Measurements from ENCODE around the gene NPTX1. TPM values are rescaled to one million over a fixed set of nuclear protein-coding genes. Genes with fewer than 3 reads are reported as not detected.

Gene NPTX1
- total and polyA plus RNA-seq, 2 donors = 1.4 to 2.3 TPM

DNA sequence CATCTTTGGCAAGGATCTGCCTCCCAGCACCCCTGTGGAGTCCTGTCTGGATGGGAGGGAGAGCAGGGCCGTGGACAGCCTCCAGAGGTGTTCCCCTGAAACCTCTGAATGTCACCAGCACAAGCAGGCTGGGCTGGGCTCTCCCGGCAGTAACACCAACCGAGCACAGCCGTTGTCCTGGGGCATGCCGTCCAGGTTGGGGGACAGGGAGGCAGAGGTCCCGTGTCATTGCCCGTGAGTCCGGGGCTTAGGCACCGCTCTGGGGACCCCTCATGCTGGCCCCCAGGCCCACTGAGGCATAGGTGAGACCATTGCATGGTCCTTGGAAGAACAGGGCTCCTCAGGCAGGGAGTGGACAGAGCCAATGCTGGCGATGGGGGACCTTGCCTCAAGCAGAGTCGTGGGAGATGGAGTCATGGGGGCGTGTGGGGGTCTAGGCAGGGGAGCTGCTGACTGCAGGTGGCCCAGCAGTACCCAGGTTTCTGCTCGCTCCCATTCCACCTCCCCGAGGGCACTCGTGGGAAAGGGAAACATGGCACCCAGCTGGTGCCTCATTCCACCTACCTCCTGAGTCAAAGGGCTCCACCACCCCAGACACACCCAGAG lies 44.0 kb downstream of the NPTX1 start:
- WGBS = 83% methylated on average over 15 of the region's 15 CpGs
- no peaks in the 10 kb centered on the region for H3K36me3 ChIP-seq (ENCODE audit: insufficient read depth)
- no peak overlapping the region for H3K4me3 ChIP-seq (ENCODE audit: low read depth, low read length)
- H3K27ac ChIP-seq (ENCODE audit: low read depth) = no peak overlapping the region
- no peaks in the 10 kb centered on the region for H3K4me1 ChIP-seq (ENCODE audit: insufficient read depth)
- DNase-seq (ENCODE audit: extremely low spot score) = no peak

DNA sequence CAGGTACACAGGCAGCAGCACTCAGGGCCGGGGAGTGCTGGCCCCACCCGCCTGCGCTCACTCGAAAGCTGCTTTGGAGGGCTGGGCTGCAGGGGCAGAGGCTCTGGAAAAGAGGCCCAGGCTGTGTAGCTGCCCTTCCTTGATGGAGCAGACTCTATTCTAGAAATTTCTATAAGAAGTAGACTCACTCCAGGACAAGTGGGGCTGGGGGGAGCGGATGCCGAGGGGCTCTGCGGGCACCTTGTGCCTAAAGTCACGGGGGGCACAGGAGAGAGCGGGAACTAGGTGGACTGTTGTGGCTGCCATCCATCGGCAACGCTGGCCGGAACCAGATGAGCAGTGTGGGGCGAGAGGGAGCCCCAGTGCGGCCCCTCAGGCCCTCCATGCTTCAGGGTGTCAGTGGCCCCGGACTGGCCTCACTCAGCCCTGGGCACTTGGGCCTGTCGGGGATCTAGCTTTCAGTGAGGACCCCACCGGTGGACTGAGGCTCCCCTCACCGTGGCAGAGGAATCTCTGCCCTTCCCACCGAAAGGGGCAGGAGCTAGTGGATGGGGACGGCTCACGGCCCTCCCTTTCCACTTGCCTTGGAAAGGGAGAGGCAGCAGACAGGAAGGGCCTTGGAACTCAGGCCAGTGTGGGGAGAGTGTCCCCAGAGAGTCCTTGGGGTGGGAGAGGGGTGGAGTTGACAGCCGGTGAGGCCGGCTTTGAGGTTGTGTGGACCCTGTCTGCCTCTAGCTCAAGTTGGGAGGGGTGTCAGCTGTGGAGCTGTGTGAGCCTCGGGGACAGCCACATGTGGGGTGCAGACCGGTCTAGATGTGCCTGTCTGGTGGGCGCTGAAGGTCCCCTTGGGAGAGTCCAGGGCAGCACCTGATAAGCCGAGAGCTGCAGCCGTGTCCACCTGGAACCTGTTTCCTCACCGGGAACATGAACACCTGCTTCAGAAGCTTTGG lies 44.9 kb downstream of the NPTX1 start:
- H3K27ac ChIP-seq (ENCODE audit: low read depth) = no peak overlapping the region
- WGBS = 88% methylated on average over 29 of the region's 29 CpGs
- no peaks in the 10 kb centered on the region for H3K4me1 ChIP-seq (ENCODE audit: insufficient read depth)
- no peak for DNase-seq (ENCODE audit: extremely low spot score)
- no peak overlapping the region for H3K4me3 ChIP-seq (ENCODE audit: low read depth, low read length)
- no peaks in the 10 kb centered on the region for H3K36me3 ChIP-seq (ENCODE audit: insufficient read depth)

DNA sequence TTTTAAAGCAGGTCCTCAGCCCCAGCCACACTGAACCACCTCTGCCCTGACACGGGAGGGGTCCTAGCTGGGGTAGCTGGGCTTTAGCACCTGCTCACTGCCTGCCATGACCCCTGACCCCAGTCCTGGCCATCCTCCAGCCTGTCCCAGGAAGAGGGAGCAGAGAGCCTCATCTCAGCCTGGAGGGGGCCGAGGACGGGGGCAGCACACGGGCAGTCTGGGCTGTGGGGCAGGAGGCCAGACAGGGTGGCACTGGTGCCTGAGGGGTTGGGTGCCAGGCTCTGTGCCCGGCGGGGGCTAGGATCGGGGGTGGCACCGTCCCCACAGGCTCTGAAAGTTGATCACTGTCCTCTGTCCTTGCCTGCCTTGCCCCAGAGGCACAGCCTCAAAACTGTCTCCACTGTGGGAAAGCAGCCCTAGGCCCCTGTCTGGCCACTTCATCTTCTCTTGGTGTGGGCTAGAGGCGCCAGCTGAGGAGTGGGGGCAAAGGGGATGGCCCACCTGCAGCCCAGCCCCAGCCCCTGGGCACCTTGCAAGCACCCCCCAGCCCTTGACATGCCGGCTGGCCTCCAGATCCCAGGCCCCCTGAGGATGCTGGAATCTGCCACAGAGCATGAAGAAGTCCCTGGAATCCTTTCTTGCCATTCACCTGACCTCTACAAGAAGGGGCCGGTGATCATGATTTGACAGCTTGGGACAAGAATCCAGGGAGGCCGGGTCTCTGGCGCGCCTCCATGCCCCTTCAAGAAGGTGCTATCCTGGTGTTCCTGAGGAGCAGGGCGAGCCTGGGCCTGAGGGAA lies 45.8 kb downstream of the NPTX1 start:
- no peaks in the 10 kb centered on the region for H3K4me1 ChIP-seq (ENCODE audit: insufficient read depth)
- no peak overlapping the region for H3K4me3 ChIP-seq (ENCODE audit: low read depth, low read length)
- no peaks in the 10 kb centered on the region for H3K36me3 ChIP-seq (ENCODE audit: insufficient read depth)
- DNase-seq (ENCODE audit: extremely low spot score) = no peak
- no peak overlapping the region for H3K27ac ChIP-seq (ENCODE audit: low read depth)
- WGBS = 90% methylated on average over 15 of the region's 15 CpGs

DNA sequence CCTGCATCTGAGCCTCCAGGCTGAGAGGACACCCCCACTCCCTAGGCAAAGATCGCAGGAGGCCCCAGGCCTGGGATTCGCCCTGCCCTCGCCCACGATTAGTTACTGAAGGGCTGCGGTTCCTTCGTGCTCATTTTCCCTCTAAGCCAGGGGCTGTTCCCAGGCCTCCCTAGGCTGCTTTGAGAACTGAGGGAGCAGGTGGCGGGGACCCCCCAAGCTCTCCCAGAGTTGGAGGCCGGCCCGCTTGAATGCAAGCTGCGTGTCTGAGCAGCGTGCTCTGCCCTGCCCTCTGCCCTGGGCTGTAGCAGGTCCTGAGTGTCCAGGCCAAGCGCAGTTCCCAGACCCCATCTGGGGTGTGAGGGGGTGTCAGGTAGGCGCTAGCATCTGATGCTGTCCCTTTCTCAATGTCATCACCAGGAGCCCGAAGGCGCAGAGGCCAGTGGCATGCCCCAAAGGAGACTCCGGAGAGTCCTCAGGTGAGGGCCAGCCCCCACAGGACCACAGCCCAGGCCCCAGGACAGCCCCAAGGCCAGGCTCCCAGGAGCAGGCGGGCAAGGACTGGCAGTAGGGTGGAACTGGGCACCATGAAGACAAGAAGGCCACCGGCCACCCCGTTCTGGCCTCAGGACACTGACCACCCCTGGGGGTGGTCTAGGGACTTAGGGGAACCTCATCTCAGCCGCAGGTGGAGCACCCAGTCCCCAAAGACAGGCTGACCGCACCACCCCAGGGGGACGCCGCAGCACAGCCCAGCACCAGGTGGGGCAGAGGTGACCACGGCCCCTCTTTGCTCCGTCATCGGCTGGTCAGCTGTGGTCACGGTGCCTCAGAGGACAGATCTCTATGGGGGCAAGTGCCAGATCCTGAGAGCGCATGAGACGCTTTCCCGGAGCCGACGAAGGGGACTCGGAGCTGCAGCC lies 46.8 kb downstream of the NPTX1 start:
- WGBS = 94% methylated on average over 33 of the region's 33 CpGs
- no peaks in the 10 kb centered on the region for H3K4me1 ChIP-seq (ENCODE audit: insufficient read depth)
- no peak for DNase-seq (ENCODE audit: extremely low spot score)

DNA sequence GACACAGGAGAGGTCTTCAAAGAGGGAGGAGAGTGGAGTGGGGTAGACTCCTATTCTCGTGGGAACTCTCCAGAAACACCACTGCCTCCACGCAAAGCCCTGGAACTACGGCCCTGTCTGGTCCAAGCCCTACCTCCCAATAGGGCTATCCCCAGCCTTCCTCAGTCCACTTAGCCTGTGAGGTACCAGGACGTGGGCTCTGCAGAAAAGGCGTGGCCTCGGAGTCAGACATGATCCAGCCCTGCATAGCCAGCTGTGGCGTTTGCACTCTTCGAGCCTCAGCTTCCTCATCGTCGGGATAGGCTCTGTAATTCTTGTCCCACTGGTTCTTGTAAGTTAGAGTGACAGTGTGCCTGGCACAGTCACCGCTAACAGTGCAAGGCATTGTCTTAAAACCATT lies 47.6 kb downstream of the NPTX1 start:
- Histone ChIP-seq H3K36me3 (ENCODE audit: insufficient read depth) (no peaks in the 10 kb centered on the region), H3K27ac (ENCODE audit: low read depth) (no peak overlapping the region), H3K4me1 (ENCODE audit: insufficient read depth) (no peaks in the 10 kb centered on the region), H3K4me3 (ENCODE audit: low read depth, low read length) (no peak overlapping the region)
- 90% methylated on average over 11 of the region's 11 CpGs for WGBS
- DNase-seq (ENCODE audit: extremely low spot score) = no peak

More for the DNA sequence above, 46.8 kb downstream of the NPTX1 start:
- H3K36me3 ChIP-seq (ENCODE audit: insufficient read depth) = no peaks in the 10 kb centered on the region
- H3K27ac ChIP-seq (ENCODE audit: low read depth) = no peak overlapping the region
- no peak overlapping the region for H3K4me3 ChIP-seq (ENCODE audit: low read depth, low read length)

DNA sequence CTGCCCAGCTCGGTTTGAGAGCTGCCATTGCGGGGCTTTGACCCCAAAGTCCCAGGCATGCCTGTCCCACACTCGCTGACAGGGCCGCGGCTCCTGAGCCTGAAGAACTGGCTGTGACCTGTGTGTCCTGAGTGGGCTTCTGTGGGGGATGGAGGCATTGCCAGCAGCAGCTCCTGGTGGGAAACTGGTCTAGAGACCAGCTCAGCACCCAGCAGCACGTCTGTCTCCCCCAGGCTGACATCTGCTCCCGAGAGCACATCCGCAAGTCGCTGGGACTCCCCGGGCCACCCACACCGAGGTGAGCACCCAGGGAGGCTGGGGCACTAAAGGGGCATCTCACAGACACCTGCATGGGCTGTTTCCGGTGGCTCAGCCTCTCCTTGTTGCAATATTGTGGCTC lies 48.0 kb downstream of the NPTX1 start:
- WGBS = 90% methylated on average over 12 of the region's 12 CpGs

DNA sequence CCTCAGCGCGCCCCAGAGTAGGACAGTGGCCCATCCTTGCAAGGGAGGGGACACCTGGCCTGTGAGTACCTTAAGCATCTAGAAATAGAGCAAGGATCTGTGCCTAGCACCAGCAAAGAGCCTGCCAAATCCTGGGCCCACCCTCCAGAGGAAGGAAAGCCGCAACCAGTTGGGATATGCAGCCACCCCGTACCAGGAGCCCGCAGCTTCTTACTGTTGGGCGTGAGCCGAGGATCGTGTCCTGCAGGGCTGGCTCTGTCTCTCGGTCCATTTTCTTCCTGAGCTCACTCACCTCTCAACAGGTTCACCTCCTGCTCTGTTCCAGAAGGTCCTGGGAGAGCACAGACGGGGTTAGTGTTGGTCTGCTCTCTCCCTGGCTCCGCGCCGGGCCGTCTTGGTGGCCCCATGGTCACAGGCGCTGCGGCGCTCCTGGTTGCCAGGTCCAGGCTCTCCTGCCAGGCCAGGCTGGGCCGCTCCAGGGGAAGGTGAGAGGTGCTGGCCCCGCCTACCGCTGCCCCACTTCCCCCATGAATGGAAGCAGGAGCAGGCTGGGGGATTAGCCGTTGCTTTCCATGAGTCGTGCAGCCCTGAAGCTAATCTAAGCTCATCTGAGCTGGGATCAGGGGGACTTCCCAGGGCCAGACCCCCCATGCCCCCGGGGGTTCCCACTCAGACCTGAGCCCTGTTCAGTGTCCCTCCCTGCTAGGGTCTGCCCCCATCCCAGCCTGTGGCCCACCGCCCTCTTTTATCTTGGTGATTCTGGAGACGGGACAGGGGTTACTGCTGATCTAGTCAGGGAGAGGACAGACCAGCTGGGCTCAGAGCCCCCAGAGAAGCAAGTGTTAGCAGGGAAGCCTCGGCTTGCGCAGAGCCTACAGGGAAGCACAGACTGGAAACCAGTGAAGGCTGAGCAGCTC lies 48.8 kb downstream of the NPTX1 start:
- H3K36me3 ChIP-seq (ENCODE audit: insufficient read depth) = no peaks in the 10 kb centered on the region
- WGBS = 87% methylated on average over 27 of the region's 27 CpGs
- DNase-seq (ENCODE audit: extremely low spot score) = no peak
- no peaks in the 10 kb centered on the region for H3K4me1 ChIP-seq (ENCODE audit: insufficient read depth)
- H3K4me3 ChIP-seq (ENCODE audit: low read depth, low read length) = no peak overlapping the region
- no peak overlapping the region for H3K27ac ChIP-seq (ENCODE audit: low read depth)

More for the DNA sequence above, 48.0 kb downstream of the NPTX1 start:
- no peaks in the 10 kb centered on the region for H3K36me3 ChIP-seq (ENCODE audit: insufficient read depth)
- no peak overlapping the region for H3K27ac ChIP-seq (ENCODE audit: low read depth)
- no peak overlapping the region for H3K4me3 ChIP-seq (ENCODE audit: low read depth, low read length)
- no peak for DNase-seq (ENCODE audit: extremely low spot score)
- no peaks in the 10 kb centered on the region for H3K4me1 ChIP-seq (ENCODE audit: insufficient read depth)

DNA sequence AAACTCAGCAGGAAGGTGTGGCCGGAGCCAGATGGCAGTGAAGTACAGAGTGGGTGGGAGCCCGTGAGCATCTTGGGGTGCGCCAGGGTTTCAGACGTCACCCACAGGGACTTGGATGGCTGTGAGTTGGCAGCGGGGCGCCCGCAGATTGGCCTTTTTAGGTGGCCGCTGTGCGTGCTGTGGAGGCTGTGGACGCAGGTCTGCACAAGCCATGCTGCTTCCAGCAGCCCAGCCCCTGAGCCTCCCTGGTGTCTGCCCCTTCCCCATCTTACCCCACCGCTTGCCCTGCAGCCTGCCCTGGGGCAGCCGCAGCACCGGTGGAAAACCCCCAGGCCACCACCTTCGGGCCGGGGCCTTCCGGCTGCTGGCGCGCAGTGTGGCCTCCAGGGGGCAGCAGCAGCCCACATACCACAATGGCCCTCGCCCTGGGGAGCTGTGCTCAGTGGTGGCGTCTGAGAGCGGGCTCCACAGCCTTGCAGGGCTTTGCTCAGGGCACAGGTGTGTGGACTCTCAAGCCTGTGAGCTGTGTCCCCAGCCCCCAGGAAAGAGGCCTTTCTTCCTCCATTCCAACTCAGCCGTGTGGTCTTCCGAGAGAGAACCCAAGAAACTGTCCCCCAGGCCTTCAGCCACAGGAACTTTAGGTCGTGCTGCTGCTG lies 49.6 kb downstream of the NPTX1 start:
- Histone ChIP-seq H3K4me3 (ENCODE audit: low read depth, low read length) (no peak overlapping the region), H3K36me3 (ENCODE audit: insufficient read depth) (no peaks in the 10 kb centered on the region), H3K27ac (ENCODE audit: low read depth) (no peak overlapping the region), H3K4me1 (ENCODE audit: insufficient read depth) (no peaks in the 10 kb centered on the region)
- 42% methylated on average over 24 of the region's 24 CpGs for WGBS
- DNase-seq (ENCODE audit: extremely low spot score) = no peak

DNA sequence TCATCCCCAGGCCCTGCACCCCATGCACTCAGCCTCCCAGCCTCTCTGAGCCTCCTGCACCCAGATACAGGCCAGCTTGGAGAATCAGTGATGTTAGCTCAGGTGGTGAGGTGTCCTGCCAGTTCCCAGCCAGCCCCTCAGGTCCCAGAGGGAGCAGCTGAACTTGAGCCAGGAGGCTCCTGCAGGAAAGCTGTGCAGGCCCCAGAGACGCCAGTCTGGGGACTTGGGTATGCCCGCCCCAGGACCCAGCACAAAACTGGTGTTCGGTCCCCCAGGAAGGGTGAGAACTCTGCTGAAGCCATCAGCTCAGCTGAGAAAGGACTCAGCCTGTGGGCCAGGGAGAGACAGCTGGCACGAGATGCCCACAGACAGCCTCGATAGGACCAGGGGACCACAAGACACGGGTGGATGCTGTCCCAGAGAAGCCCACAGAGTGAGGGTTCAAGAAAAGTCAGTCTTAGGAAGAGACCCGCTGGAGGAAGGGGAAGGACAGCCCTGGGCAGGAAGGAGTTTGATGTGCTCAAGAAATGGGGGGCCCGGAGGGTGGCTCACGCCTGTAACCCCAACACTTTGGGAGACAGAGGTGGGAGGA lies 50.5 kb downstream of the NPTX1 start:
- WGBS = 89% methylated on average over 9 of the region's 9 CpGs
- no peaks in the 10 kb centered on the region for H3K36me3 ChIP-seq (ENCODE audit: insufficient read depth)
- no peak overlapping the region for H3K4me3 ChIP-seq (ENCODE audit: low read depth, low read length)
- DNase-seq (ENCODE audit: extremely low spot score) = no peak
- H3K4me1 ChIP-seq (ENCODE audit: insufficient read depth) = no peaks in the 10 kb centered on the region
- no peak overlapping the region for H3K27ac ChIP-seq (ENCODE audit: low read depth)

DNA sequence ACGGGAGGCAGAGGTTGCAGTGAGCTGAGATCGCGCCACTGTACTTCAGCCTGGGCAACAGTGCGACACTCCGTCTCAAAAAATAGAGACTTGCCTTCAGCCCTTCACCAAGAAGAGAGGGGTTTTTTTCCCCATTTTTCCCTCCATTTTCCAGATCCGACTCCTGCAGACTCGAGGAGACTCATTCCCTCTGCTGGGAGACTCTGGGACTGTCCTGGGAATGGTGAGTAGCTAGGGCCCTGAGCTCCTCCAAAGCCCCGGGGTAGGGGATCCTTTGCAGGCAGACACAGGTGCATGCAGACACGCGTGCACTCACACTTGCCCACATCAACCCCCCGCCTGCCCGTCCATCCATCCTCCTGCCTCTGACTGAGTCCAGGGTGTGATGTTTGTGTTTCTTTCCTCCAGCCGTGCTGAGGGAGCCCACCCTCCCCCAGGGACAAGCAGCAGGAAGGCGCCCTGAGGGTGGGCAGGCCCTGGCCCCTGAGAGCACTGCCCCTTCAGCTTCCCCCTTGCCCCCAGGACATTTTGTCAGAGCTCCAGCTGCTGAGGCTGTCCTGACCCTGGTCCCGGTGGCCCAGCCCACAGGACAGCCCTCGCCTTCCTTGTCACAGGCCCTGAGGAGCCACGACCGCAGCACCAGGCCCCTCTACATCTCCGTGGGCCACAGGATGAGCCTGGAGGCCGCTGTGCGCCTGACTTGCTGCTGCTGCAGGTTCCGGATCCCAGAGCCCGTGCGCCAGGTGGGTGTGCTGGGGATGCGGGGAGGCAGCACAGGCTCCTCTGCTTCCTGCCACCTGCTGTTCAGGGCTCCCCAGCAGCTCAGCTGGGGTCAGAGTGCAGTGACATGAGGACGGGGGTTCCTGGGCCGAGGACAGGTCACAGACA lies 51.3 kb downstream of the NPTX1 start:
- Histone ChIP-seq H3K4me3 (ENCODE audit: low read depth, low read length) (no peak overlapping the region), H3K4me1 (ENCODE audit: insufficient read depth) (no peaks in the 10 kb centered on the region), H3K27ac (ENCODE audit: low read depth) (no peak overlapping the region), H3K36me3 (ENCODE audit: insufficient read depth) (no peaks in the 10 kb centered on the region)
- 82% methylated on average over 27 of the region's 27 CpGs for WGBS
- no peak for DNase-seq (ENCODE audit: extremely low spot score)

DNA sequence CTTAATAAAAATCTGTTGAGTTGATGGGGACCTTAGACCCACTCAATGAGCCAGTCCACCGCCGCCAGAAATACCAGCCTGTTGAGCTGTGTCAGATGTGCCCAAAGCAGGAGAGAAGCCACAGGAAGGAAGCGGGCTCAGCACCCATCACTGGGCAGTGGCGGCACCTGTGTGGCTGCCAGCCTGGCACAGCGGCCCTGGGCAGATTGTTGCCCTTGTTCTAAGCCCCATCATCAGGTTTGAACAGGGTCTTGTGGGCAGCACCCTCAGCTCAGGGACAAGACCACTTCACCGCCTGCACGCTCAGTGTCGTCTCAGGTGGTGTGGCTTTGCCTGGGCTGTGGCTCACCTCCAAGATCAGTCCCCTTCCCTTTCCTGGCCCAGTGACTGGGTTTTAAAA lies 52.1 kb downstream of the NPTX1 start:
- DNase-seq (ENCODE audit: extremely low spot score) = no peak
- Histone ChIP-seq H3K27ac (ENCODE audit: low read depth) (no peak overlapping the region), H3K36me3 (ENCODE audit: insufficient read depth) (no peaks in the 10 kb centered on the region), H3K4me1 (ENCODE audit: insufficient read depth) (no peaks in the 10 kb centered on the region), H3K4me3 (ENCODE audit: low read depth, low read length) (no peak overlapping the region)
- WGBS = 91% methylated on average over 8 of the region's 8 CpGs

Data from urinary bladder (tissue), 4 donors.